IMR-90 (cell line): Measurements from ENCODE around the gene SAXO1. TPM values are rescaled to one million over a fixed set of nuclear protein-coding genes. Genes with fewer than 3 reads are reported as not detected.

ENCODE experiments used
- ATAC-seq: fragments of 200-7000 bp; cut with Tn5 transposase; 2 replicates; pipeline ENCODE4 v1.9.1; 2020; ENCODE audit warnings: low read depth, mild to moderate bottlenecking, moderate library complexity
- BruUV-seq: library from RNA; stranded (reverse); fragments of 400-500 nt; replicated peaks from 2 replicates; lab custom pipeline; 2021; lab: Mats Ljungman, UMichigan
- CTCF ChIA-PET: fragments of 300-600 bp; formaldehyde crosslinking; extraction: SDS; loops from one replicate; lab custom pipeline; 2021; ENCODE audit warnings: antibody characterized with exemption; lab: Yijun Ruan, JAX
- POLR2A ChIA-PET: fragments of 300-600 bp; sonication (Branson Sonifier 250); formaldehyde crosslinking; loops from one replicate; lab custom pipeline; 2022; ENCODE audit warnings: antibody characterized with exemption; ENCODE audit not compliant: unreplicated experiment; lab: Charles Lee
- DNase-seq: peaks from one replicate; pipeline ENCODE4 v3.0.0; 2013
- H2AFZ ChIP-seq: replicated peaks from 2 replicates; pipeline ENCODE3; 2013; ENCODE audit warnings: low read length, mild to moderate bottlenecking; ENCODE audit not compliant: poor library complexity
- H2AK5ac ChIP-seq: 2 replicates; pipeline ENCODE4 v1.6.1; 2013; ENCODE audit warnings: low read depth, low read length, inconsistent platforms
- H2AK9ac ChIP-seq: replicated peaks from 2 replicates; pipeline ENCODE3; 2013; ENCODE audit warnings: mild to moderate bottlenecking, low read depth, low read length, moderate library complexity; ENCODE audit not compliant: poor library complexity
- H2BK120ac ChIP-seq: 2 replicates; pipeline ENCODE4 v1.6.1; 2013; ENCODE audit warnings: low read depth, low read length, inconsistent platforms
- H2BK15ac ChIP-seq: 3 replicates; pipeline ENCODE4 v1.6.1; 2013; ENCODE audit warnings: low read depth, low read length, inconsistent platforms
- H2BK20ac ChIP-seq: 2 replicates; pipeline ENCODE4 v1.6.1; 2013; ENCODE audit warnings: low read depth, mild to moderate bottlenecking, inconsistent platforms, low read length, moderate library complexity
- H2BK5ac ChIP-seq: 2 replicates; pipeline ENCODE4 v1.6.1; 2013; ENCODE audit warnings: mild to moderate bottlenecking, low read depth, low read length, inconsistent platforms; ENCODE audit not compliant: poor library complexity, severe bottlenecking
- H3K14ac ChIP-seq: replicated peaks from 2 replicates; pipeline ENCODE4 v1.6.1; 2013; ENCODE audit warnings: low read depth, low read length, inconsistent platforms
- H3K18ac ChIP-seq: 2 replicates; pipeline ENCODE4 v1.6.1; 2013; ENCODE audit warnings: low read depth, low read length, control low read depth
- H3K23ac ChIP-seq: 2 replicates; pipeline ENCODE4 v1.6.1; 2013; ENCODE audit warnings: low read depth, low read length, inconsistent platforms
- H3K27ac ChIP-seq: 2 replicates; pipeline ENCODE4 v1.5.1; 2013; ENCODE audit warnings: mild to moderate bottlenecking, control low read depth, low read length; ENCODE audit not compliant: insufficient read depth
- H3K27me3 ChIP-seq: 2 replicates; pipeline ENCODE4 v1.6.1; 2013; ENCODE audit warnings: low read length; ENCODE audit not compliant: control insufficient read depth, insufficient read depth
- H3K36me3 ChIP-seq: 2 replicates; pipeline ENCODE4 v1.6.1; 2013; ENCODE audit warnings: low read length, mixed read lengths; ENCODE audit not compliant: control insufficient read depth, insufficient read depth
- H3K4ac ChIP-seq: 2 replicates; pipeline ENCODE4 v1.6.1; 2013; ENCODE audit warnings: low read depth, low read length, inconsistent platforms
- H3K4me1 ChIP-seq: 2 replicates; pipeline ENCODE4 v1.6.1; 2013; ENCODE audit warnings: low read length, mixed read lengths; ENCODE audit not compliant: control insufficient read depth, insufficient read depth
- H3K4me2 ChIP-seq: 2 replicates; pipeline ENCODE4 v1.6.1; 2013; ENCODE audit warnings: low read depth, mild to moderate bottlenecking, control low read depth, low read length, moderate library complexity
- H3K4me3 ChIP-seq: 2 replicates; pipeline ENCODE4 v1.5.1; 2013; ENCODE audit warnings: low read depth, mild to moderate bottlenecking, control low read depth, low read length, moderate library complexity; ENCODE audit not compliant: insufficient read depth
- H3K56ac ChIP-seq: 2 replicates; pipeline ENCODE4 v1.6.1; 2013; ENCODE audit warnings: low read length, inconsistent platforms; ENCODE audit not compliant: insufficient read depth; ENCODE audit errors: extremely low read depth
- H3K79me1 ChIP-seq, 2 experiments: 2 replicates each; pipeline ENCODE4 v1.6.1; 2013; ENCODE audit warnings: low read length in 2 of 2, inconsistent platforms in 1 of 2, low read depth in 1 of 2
- H3K9ac ChIP-seq: 2 replicates; pipeline ENCODE4 v1.6.1; 2013; ENCODE audit warnings: low read depth, low read length, control low read depth
- H3K9me1 ChIP-seq: 2 replicates; pipeline ENCODE4 v1.6.1; 2013; ENCODE audit warnings: low read length, inconsistent platforms; ENCODE audit not compliant: insufficient read depth
- H3K9me3 ChIP-seq: 2 replicates; pipeline ENCODE4 v1.6.1; 2013; ENCODE audit warnings: low read length; ENCODE audit not compliant: control insufficient read depth, insufficient read depth
- H4K20me1 ChIP-seq: 2 replicates; pipeline ENCODE4 v1.6.1; 2013; ENCODE audit warnings: low read length, inconsistent platforms; ENCODE audit not compliant: insufficient read depth
- H4K5ac ChIP-seq: 2 replicates; pipeline ENCODE4 v1.6.1; 2013; ENCODE audit warnings: mild to moderate bottlenecking, low read depth, low read length, control low read depth
- H4K8ac ChIP-seq, 2 experiments: 2 replicates each; pipeline ENCODE4 v1.6.1; 2013; ENCODE audit warnings: low read depth in 2 of 2, low read length in 2 of 2, control low read depth in 1 of 2, inconsistent platforms in 1 of 2
- H4K91ac ChIP-seq: 2 replicates; pipeline ENCODE4 v1.6.1; 2013; ENCODE audit warnings: low read depth, low read length, inconsistent platforms; ENCODE audit not compliant: insufficient read depth
- CEBPB ChIP-seq: IDR thresholded peaks from 2 replicates; pipeline ENCODE4 v1.6.1; 2012; ENCODE audit warnings: low read depth, low read length, improper control_type of control experiment
- CHD1 ChIP-seq: IDR thresholded peaks from 2 replicates; pipeline ENCODE4 v1.6.1; 2012; ENCODE audit warnings: low read depth, low read length, improper control_type of control experiment
- FOS ChIP-seq: fragments of 150-350 bp; IDR thresholded peaks from 2 replicates; pipeline ENCODE4 v1.6.1; 2016; ENCODE audit warnings: low read depth, low read length
- NFE2L2 ChIP-seq: fragments of 150-350 bp; IDR thresholded peaks from 2 replicates; pipeline ENCODE4 v1.6.1; 2016; ENCODE audit warnings: low read depth, mild to moderate bottlenecking, low read length
- POLR2A ChIP-seq: IDR thresholded peaks from 2 replicates; pipeline ENCODE4 v1.6.1; 2012; ENCODE audit warnings: mild to moderate bottlenecking, low read depth, low read length
- RAD21 ChIP-seq: IDR thresholded peaks from 2 replicates; pipeline ENCODE4 v1.6.1; 2012; ENCODE audit warnings: low read length, improper control_type of control experiment
- RCOR1 ChIP-seq: IDR thresholded peaks from 2 replicates; pipeline ENCODE4 v1.6.1; 2012; ENCODE audit warnings: mild to moderate bottlenecking, low read length, improper control_type of control experiment; ENCODE audit not compliant: insufficient replicate concordance
- RFX5 ChIP-seq: IDR thresholded peaks from 2 replicates; pipeline ENCODE4 v1.8.0; 2012; ENCODE audit warnings: low read depth, mild to moderate bottlenecking, low read length, moderate library complexity
- SMC3 ChIP-seq: fragments of 150-350 bp; IDR thresholded peaks from 2 replicates; pipeline ENCODE4 v1.6.1; 2016; ENCODE audit warnings: low read depth, mild to moderate bottlenecking, antibody characterized with exemption, low read length, moderate library complexity
- WGBS, 2 experiments: methylation state at CpG; one replicate each; pipeline versions ENCODE4 v1.1.5 to v1.1.7; 2013; ENCODE audit warnings: missing lambda C conversion rate in 2 of 2; ENCODE audit not compliant: insufficient read length in 1 of 2; ENCODE audit errors: extremely low coverage in 2 of 2; 5-methylcytosine and 5-hydroxymethylcytosine counted together
- dilution Hi-C: fragments of 300-500 bp; cut with HindIII; formaldehyde crosslinking; loops from one replicate; pipeline ENCODE4 v1.14.3; 2018; ENCODE audit warnings: low sequenced_read_pairs; ENCODE audit not compliant: unreplicated experiment
- in situ Hi-C: fragments of 300-500 bp; cut with MboI; formaldehyde crosslinking; loops from 3 replicates; pipeline ENCODE4 v1.14.3; 2019; ENCODE audit warnings: low sequenced_read_pairs, inconsistent platforms, mixed read lengths
- intact Hi-C: fragments of 100-400 bp; cut with micrococcal nuclease; formaldehyde crosslinking; loops from 2 replicates; pipeline ENCODE4 v1.10.0; 2022
- polyA plus RNA-seq, 3 experiments: library from polyadenylated mRNA; depleted of rRNA; stranded (reverse); fragments of >200 nt; gene quantifications; 2 replicates each; pipeline ENCODE4 v1.2.3, GENCODE V29; 2012; ENCODE audit warnings: low replicate concordance in 1 of 3
- total RNA-seq: library from RNA; depleted of rRNA; stranded (reverse); fragments of >200 nt; gene quantifications from 2 replicates; pipeline ENCODE4 v1.2.3, GENCODE V29; 2012
- TF ChIP-seq, protein P1 (sequence below): conservative IDR thresholded peaks from 2 replicates; pipeline ENCODE4 v1.5.1; 2012; ENCODE audit warnings: mild to moderate bottlenecking, low read depth, low read length, improper control_type of control experiment
- TF ChIP-seq, protein P2 (sequence below): fragments of 150-350 bp; IDR thresholded peaks from 2 replicates; pipeline ENCODE4 v1.6.1; 2016; ENCODE audit warnings: low read depth, mild to moderate bottlenecking, low read length, moderate library complexity, borderline replicate concordance
- TF ChIP-seq, protein P3 (sequence below): fragments of 150-350 bp; IDR thresholded peaks from 2 replicates; pipeline ENCODE4 v1.6.1; 2017; ENCODE audit warnings: mild to moderate bottlenecking, antibody characterized with exemption, low read length, low read depth

The SAXO1 gene
- total and polyA plus RNA-seq, 2 of the 4 experiments (the other 2 are of a cell fraction) = not detected

DNA sequence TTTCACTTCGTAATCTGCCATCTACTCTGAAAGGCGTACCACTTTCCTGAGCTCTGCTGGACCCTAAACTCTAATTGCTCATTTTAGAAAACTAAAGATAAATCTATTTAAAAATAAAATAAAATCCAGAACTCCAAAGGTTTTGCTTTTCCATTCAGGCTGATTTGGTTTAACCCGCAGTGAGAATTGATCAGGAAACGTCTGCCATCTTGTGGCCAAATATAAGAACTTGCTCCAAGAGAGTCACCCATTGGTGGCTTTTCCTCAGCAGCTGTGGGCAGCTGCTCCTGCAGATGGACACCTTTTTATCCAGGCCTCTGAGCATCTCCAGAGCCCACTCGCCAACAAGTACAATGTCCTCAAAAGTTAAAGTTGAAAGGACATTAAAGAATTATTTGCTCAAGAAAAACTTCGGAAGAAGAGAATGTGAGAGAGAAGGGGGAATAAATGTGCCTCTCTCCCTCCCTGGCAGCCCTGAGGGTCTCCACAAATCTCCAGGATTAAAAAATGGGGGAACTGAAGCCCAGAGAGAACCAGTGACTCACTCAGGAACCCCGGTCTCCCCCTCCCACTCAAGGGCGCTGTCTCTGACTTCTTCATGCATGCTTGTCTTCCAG is 4.1 kb downstream of the SAXO1 start:
- no peaks in the 10 kb centered on the region for H3K4me1 ChIP-seq
- peak; percentile 75 for DNase-seq
- H4K20me1 ChIP-seq = no peaks in the 10 kb centered on the region
- in situ Hi-C loops = loop anchor here (5.0 to 25.0 kb wide), 2 partner anchors 772 to 1492 kb away; no protein-coding TSS in a partner anchor
- no peak overlapping the region for H2BK120ac ChIP-seq
- no peak overlapping the region for H3K4ac ChIP-seq
- no peaks in the 10 kb centered on the region for H3K9me3 ChIP-seq
- WGBS, 2 experiments = no CpG with 5 or more reads among the region's 8 CpGs
- no peak overlapping the region for H2BK20ac ChIP-seq
- no peak overlapping the region for H3K56ac ChIP-seq
- H2BK5ac ChIP-seq = no peak overlapping the region
- no peak overlapping the region for H3K23ac ChIP-seq
- ChIA-PET POLR2A (no interaction called here), CTCF (interaction anchor here (0.6 to 2.4 kb wide), 14 partner anchors 149 to 1504 kb away, joined by 3 to 21 read pairs (median 4); no protein-coding TSS in a partner anchor)
- H2AK5ac ChIP-seq = no peak overlapping the region
- peak; percentile 95 for ATAC-seq
- no peak overlapping the region for H3K18ac ChIP-seq
- no TSS peak for BruUV-seq
- no peak overlapping the region for H3K14ac ChIP-seq
- no peak overlapping the region for H3K9ac ChIP-seq
- H3K27ac ChIP-seq = no peak overlapping the region
- intact Hi-C loops = loop anchor here (1.0 to 10.0 kb wide), 5 partner anchors 428 to 1504 kb away; no protein-coding TSS in a partner anchor
- H3K79me1 ChIP-seq = no peaks in the 10 kb centered on the region
- no peaks in the 10 kb centered on the region for H3K9me1 ChIP-seq
- no peak overlapping the region for H2BK15ac ChIP-seq
- no peak overlapping the region for H4K5ac ChIP-seq
- H3K36me3 ChIP-seq = no peaks in the 10 kb centered on the region
- H4K8ac ChIP-seq = no peak overlapping the region
- H2AK9ac ChIP-seq = no peak overlapping the region
- no peaks in the 10 kb centered on the region; the same call in 1 of the 2 replicates for H3K27me3 ChIP-seq
- no peak overlapping the region for H3K4me3 ChIP-seq
- no peak overlapping the region for H4K91ac ChIP-seq
- no peak overlapping the region for H3K4me2 ChIP-seq
- TF ChIP-seq FOS (no peak), CHD1 (no peak), NFE2L2 (no peak), RFX5 (no peak), CEBPB (no peak), RAD21 (peak; percentile 86), POLR2A (no peak), SMC3 (peak; percentile 90), RCOR1 (no peak)
- TF ChIP-seq, protein P1, sequence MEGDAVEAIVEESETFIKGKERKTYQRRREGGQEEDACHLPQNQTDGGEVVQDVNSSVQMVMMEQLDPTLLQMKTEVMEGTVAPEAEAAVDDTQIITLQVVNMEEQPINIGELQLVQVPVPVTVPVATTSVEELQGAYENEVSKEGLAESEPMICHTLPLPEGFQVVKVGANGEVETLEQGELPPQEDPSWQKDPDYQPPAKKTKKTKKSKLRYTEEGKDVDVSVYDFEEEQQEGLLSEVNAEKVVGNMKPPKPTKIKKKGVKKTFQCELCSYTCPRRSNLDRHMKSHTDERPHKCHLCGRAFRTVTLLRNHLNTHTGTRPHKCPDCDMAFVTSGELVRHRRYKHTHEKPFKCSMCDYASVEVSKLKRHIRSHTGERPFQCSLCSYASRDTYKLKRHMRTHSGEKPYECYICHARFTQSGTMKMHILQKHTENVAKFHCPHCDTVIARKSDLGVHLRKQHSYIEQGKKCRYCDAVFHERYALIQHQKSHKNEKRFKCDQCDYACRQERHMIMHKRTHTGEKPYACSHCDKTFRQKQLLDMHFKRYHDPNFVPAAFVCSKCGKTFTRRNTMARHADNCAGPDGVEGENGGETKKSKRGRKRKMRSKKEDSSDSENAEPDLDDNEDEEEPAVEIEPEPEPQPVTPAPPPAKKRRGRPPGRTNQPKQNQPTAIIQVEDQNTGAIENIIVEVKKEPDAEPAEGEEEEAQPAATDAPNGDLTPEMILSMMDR = peak; percentile 83
- TF ChIP-seq, protein P2, sequence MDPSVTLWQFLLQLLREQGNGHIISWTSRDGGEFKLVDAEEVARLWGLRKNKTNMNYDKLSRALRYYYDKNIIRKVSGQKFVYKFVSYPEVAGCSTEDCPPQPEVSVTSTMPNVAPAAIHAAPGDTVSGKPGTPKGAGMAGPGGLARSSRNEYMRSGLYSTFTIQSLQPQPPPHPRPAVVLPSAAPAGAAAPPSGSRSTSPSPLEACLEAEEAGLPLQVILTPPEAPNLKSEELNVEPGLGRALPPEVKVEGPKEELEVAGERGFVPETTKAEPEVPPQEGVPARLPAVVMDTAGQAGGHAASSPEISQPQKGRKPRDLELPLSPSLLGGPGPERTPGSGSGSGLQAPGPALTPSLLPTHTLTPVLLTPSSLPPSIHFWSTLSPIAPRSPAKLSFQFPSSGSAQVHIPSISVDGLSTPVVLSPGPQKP = no peak
- TF ChIP-seq, protein P3, sequence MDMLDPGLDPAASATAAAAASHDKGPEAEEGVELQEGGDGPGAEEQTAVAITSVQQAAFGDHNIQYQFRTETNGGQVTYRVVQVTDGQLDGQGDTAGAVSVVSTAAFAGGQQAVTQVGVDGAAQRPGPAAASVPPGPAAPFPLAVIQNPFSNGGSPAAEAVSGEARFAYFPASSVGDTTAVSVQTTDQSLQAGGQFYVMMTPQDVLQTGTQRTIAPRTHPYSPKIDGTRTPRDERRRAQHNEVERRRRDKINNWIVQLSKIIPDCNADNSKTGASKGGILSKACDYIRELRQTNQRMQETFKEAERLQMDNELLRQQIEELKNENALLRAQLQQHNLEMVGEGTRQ = no peak
- dilution Hi-C loops = no loop called here
- no peak overlapping the region for H2AFZ ChIP-seq
